CD4-positive, alpha-beta T cell treated with Interleukin-4 for 4 hours (primary cell): Measurements from ENCODE around the gene SZT2.
"Not testable (repeated sequence)": the region's sequence is repeated elsewhere in the genome, so short reads cannot be mapped to it uniquely, and the experiment has no call there.

Experiments used
- DNase-seq: peaks from one replicate; pipeline ENCODE4 v3.0.0-alpha.2; 2020

The SZT2 gene

DNA sequence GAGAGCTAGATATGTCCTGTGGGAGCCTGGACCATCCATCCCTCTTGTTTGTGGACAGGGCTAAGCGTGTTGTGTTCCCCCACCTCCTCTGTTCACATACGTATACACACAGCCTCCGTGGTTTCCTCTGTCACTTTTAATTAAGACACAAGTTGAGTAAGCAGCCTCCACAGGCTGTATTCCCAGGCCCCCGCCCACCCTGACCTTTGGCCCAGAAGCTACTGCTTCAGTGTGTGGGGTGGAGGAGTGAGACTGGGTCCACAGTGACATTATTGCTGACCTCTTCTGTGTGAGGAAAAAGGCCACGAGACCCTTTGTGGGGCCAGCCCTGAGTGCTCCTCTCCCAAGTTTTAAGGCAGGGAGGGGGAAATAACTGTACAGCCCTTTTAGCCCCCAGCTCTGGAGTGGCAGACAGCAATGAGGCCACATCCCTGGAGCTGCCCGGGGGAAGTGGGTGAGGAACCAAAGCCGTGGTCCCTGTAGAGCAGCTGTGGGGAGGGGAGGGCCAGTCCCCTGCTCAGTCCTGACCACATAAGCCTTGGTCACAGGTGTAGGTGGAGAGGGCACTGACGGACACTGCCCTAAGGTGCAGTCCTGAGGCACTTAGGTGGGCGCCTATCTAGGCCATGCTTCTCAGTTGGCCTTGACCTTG is 26.3 kb upstream of the SZT2 start:
- DNase-seq = no peak

DNA sequence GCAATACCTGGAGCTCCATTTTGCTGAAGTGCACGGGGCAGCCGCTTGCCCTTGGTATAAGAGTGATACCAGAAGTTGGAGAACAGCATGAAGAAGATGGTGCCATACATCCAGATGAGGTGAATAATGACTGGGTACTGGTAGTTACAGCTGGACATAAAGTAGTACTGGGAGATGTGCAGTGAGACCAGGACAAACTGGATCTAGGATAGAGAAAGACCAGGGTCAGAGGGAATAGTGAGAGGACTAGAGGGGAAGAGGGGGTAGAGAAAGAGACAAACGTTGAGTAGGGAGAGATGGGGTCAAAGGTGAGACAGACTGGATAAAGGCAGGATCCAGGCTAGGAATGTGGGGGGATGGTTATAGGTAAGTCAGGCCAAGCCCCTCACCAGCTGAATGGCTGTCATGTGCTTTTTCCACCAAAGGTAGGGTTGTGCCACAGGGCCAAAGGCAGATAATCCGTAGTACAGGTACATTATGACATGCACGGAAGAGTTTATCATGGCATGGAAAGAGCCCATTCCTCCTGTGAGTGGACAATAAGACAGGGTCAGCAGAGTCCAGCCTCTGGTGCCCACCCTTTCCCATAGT is 25.7 kb upstream of the SZT2 start:
- DNase-seq = no peak

DNA sequence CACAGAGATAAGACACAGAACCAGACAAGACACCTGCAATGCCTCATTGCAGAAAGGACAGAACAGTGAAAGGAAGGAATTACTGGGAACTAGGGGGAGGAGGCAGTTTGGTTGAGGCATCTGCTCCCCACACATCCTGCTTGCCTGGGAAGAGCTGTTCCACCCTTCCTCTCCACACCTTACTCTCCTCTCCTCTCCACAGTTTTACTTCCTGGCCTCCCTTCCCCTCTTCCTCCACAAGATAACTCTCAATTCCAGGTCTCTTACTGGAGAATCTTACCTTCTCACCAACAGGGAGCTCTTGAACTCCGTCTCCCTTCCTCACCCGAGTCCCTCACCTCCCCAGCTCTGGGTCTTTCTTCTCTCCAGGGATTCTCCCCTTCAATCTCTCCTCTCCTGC is 24.0 kb upstream of the SZT2 start:
- no peak for DNase-seq

DNA sequence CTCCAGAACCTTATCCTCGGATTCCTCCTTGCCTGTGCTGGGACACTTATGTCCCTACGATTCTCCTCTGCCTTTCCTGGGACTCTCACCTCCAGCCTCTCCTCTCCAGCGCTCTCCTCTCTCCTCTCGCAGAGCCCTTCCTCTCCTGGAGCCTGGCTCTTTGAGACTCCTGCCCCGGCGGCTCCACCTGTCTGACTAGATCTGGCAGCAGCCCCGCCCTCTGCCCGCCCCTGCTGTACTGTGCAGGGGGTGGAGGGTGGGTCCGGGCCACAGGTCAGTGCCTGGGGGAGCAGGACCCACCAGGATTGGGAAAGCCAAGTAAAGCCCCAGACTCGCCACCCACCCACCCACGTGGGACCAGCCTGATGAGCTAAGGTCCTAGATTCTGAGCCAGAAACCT is 23.5 kb upstream of the SZT2 start:
- DNase-seq = no peak

DNA sequence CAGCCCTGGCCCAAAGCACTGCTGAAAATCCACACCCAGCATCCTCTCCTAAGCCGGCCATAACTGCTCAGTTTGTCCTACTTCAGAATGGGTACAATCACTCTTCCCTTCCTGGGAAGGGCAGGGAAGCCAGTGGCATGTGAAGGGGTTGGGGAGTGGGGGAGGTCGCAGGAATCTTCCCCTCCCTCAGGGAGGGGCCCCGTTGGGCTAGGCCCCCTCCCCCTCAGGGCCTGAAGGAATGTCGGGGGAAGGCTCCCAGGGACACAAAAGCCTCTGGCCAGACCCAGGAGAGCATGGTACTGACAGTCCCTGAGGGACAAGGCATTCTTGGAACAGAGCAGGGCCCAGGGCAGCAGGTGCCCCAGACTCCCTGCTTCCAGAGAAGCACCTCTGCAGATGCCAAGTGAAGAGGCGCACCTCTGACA is 23.1 kb upstream of the SZT2 start:
- no peak for DNase-seq

DNA sequence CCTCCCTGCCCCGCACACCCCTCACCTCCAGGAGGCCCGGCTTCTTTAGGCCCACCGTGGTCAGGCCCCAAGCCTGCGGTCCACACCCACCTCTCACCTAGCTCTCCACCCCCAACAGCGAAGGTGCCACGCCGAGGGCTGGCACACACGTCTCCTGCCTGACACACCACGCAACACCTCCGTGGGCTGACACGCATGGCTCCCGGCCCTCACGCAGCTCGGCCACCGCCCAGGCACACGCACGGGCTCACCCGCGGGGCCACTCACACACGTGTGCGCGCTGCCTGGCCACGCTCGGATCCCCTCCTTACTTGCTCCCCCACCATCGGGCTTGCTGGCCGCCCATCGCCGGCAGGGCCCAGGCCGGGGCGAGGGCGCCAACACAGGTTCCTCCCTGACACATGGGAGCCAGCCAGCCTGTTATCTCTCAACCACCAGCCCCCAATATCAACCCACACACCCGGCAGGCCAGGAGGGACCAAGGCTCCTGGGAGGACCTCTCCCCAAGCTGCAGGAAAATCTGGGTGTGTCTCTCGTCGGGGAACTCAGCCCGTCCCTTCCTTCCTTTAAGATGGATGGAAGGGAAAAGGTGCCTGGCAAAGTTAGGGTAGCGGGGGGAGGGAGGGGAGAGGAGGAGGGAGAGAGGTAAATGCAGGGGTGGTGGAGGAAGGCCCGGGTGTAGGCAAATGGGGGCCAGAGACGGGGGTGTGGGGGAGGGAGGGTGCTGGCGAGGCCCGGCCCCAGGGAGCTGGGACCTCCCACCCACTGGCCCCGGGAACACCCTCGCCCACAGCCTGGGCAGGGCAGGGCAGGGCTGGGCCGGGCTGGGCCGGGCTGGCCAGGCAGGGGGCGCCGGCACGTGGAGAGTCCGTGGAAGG is 22.4 kb upstream of the SZT2 start:
- no peak for DNase-seq

DNA sequence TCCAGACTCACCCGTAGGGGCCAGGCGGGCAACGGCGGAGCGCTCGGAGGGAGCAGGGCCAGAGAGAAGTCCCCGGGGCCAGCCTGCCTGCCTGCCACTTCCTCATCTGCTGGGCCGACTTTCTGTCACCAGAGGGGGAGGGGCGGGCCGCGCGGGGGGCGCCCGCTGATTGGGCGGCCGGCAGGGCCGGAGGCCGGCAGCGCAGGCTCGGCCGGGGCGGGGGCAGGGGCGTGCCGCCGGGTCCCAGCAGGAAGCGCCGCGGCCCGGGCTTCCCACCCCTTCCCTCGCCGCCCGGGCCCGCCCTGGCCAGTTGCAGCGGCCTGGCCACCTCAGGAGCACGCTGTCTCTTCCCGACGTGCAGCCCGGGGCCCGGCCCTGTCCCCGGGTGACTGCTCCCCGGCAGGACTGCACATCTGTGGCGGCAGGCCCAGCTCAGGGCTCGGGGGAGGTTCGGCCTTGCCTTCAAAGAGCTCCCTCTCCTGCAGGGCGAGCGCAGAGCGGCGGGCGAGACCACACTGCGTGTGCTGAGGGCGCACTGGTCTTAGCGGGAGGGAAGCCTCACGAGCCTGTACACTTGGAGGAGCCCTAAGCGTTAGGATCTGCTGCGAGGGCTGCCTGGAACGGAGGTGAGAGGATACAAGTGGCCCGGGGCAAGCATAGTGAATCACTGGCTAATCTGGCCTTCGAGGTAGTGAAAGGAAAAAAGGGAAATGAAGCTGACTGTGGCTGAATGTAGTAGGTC is 21.6 kb upstream of the SZT2 start, which contains the start of gene ELOVL1:
Gene ELOVL1, minus strand, starts transcription at position 108 of the 742 bp plus-strand sequence. CDS start 2,402 bp downstream, outside the sequence.
- DNase-seq = peak; percentile 83

DNA sequence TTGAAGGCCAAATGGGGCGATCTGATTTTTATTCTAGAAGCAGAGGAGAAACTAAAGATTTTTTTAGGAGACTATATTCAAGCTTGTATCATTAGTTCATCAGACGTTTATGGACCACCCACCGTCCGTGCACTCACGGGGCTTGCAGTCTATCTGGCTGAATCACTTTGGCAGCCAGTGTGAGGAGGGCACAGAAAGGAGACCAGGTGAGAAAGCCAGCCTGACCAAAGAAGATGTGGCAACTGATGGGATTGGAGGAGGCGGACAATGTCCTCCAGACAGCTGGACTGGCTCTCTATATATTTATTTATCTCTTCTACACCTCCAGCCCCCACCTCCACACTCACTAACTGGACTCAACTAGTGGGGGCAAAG is 21.1 kb upstream of the SZT2 start:
- DNase-seq = no peak

DNA sequence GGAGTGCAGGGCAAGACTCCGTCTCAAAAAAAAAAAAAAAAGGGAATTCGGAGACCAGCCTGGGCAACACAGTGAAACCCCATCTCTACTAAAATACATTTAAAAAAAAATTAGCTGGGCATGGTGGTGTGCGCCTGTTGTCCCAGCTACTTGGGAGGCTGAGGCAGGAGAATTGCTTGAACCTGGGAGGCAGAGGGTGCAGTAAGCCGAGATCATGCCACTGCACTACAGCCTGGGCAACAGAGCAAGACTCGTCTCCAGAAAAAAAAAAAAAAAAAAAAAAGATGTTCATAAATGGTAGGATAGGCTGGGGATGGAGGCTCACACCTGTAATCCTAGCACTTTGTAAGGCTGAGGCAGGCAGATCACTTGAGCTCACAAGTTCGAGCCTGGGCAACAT is 19.9 kb upstream of the SZT2 start:
- not testable (repeated sequence) for DNase-seq

DNA sequence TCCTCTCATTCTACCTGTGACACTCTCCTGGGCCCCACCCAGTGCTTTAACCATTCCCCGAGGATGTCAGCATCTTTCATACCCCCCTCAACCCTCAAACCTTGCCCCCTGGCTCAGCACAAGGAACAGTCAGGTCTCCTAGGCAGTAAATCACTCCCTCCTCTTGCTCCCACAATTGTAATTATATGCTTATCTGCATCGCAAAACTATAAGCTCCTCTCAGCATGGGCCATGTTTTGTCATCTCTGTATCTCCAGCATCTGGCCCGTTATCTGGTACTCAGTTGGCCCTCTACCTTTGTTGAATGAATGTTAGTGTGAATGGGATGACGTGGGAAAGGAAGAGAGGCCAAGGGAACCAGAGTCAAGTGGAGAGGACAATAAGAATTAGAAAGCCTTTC is 19.1 kb upstream of the SZT2 start:
- no peak for DNase-seq

DNA sequence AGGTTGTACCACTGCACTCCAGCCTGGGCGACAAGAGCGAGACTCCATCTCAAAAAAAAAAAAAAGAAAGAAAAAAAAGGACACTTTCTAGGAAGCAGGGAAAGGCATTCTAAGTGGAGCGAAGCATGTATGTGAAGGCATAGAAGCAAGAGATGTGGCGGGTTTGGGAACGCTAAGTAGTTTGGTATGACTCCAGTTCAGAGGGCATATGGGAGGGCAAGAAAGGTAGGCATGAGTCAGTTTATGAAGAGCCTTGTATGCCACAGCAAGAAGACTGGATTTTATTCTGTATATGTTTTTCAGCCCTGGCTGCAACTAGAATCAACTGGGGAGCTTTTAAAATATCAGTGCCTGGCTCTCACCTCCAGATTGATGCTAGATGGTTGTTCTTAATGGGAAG is 17.5 kb upstream of the SZT2 start:
- no peak for DNase-seq

DNA sequence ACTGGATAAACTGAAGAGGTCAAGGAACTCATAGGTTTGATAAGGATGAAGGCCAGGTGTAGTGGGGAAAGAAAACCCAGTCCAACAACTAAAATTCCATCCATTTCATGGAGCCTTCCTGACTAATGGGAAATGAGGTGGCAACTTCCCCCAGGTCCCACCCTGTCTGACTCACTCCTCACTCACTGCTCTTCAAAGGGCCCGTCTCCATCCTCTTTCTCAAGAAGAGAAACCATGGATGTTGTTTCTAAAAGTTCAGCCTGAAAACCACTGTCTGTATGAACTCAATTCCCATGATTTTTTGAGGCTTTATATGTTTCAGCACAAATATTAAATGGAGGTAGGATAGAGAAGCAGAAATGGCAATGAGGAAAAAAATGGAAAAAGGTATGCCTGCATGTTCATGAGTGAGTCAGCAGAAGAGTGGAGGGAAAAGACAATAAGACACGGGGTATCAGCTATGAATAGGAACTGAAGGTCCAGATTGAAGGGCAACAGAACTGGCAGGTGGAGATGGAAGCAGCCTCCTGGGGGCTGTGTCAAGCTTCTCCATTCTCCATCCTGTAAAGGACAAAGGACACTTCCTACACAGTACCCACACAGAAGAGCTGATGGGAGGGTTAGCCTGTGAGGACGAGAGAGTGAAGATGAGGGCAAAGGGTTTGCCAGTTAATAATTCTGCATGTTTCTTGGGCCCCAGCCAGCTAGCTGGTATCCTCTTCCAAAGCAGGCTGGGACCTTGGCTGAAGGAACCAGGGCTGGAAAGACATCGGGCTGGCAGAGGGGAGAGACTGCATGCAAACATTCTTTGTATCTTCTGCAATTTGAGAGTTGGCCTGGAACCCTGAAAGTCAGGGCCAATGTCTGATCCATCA is 16.4 kb upstream of the SZT2 start:
- DNase-seq = no peak

DNA sequence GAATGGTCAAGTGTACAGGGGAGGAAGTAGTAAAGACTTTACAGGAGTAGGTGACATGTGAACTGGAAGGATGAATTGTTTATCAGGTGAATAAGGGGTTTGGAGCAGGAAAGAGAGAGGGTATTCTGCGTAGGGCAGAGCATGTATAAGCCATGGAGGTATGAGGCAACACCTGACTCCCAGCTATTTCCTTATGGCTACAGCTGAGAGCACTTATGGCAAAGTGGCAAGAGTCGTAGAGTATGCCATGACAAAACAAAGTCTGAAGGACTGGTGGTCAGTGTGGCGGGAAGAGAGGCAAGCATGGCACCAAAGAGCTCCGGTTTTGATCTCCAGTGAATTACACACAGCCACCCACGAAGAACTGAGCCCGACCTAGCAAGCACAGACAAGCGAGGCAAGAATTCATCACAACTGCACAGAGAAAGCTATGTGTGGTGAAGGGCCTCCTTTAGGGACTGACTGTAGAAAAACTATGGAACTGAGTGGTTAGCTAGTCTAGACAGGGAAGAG is 12.9 kb upstream of the SZT2 start:
- no peak for DNase-seq

DNA sequence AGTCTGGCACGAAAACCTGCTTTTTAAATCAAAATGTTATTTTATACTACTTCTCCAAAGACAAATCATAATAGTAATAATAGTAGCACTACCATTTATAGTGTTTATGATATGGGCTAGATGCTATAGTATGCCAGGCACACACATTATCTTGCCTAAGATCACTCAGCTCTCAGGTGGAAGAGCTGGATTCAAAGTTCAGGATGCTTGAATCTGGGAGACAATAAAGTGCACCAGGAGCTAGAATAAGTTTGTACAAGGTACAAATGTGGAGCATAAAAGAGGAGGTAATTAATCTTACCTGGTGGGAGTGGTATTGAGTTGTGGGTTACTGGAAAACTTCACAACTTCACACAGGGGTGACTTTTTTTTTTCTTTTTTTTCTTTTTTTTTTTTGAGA is 11.9 kb upstream of the SZT2 start:
- no peak for DNase-seq

DNA sequence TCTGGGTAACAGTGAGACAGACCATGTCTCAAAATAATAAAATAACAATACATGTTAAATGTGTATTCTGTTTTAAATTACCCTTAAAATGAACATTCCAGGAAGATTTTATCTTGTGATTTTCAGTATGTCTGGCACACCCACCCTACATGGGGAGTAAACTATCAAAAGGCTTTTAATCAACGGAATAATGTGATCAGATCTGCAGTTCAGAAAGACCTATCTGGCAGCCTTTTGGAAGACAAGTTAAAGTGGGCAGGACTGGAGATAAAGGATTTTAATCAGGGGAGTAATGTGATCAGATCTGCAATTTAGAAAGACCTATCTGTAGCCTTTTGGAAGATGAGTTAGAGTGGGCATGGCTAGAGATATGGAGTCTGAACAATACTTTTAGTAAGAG is 10.2 kb upstream of the SZT2 start:
- no peak for DNase-seq

DNA sequence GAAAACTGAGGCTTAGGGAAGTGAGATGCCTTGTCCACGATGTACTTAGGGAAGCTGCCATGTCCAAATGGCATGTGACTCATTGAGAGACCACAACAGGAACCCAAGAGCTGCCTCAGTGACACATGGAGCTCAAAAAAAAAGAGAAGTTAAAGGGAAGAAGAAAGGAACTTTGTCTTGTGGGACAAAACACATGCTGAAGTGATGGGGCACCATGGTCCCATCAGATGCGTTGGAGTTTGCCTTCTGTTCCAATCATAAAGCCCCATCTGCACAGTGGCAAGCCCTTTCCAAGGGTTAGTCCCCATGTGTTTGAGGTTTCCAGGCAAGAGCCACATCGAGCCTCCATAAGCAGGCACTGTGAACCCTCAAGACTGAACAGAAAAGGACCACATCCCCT is 8.1 kb upstream of the SZT2 start:
- DNase-seq = no peak

DNA sequence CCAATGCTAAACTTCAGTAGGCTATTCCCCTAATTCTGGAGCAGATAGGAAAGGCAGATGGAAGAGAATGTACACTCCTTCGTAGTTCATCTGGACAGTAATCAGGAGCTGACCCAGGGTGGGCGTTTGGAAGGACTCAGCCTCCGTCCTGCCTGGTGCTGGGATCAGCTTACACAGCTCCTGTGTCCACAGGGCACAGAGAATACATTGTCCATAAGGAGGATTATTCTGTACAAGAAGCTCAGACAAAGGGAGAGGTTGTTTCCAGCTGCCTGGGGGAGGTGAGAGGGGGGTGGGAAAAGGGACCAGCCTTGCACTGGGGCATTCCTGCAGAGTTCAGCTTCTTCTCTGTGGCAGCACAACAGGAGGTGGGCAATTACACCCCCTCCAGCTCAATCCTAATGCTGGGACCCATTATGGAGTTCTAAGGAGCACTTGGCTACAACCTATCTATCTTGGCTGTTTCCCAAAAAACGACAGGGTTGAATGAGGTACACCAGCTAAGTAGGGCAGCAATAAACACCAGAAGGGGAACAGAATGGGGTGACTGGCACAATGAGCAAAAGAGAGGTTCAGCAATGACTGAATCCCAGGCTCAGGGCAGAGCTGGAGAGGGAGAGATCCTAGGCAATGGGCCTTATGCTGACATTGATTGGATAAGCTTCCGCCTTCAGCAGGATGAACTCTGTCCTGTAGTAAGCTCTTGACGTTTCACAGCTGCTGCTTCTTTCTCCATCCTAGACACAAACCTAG is 7.5 kb upstream of the SZT2 start:
- no peak for DNase-seq

DNA sequence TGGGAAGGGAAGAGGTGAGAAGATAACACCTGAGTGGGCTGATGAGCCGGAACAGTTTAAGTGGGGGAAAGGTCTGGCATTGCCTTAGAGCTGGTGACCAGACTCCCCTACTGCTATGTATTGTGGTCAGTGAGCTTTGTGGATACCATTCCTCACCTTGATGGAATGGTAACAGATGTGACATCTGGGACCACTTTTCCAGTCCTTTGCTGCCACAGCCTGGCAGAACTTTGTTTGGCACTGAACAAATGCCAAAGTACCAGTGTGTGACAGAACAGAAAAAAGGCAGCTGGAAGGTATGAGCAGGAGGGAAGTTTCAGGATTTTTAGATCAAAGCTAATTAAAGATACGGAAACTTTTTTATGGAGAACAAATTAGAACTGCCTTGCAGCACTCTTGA is 6.2 kb upstream of the SZT2 start:
- DNase-seq = no peak

DNA sequence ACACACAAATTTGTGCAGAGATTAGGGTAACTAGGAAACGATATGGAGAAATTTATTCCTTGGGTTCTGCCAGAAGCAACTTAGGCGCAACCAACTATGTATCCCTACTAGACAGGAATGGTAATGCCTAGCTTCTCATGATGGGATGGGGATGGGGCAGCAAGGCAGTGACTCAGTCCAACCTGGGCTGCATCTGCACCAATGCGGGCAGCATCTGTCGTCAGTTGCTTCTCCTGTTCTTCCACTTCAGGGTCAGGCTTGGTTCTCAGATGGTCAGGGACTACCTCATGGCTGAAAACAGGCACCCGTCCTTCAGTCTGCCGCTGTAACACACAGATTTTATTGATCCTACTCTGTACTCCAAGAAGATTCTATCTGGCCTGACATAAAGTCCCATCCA is 3.0 kb upstream of the SZT2 start:
- DNase-seq = no peak

DNA sequence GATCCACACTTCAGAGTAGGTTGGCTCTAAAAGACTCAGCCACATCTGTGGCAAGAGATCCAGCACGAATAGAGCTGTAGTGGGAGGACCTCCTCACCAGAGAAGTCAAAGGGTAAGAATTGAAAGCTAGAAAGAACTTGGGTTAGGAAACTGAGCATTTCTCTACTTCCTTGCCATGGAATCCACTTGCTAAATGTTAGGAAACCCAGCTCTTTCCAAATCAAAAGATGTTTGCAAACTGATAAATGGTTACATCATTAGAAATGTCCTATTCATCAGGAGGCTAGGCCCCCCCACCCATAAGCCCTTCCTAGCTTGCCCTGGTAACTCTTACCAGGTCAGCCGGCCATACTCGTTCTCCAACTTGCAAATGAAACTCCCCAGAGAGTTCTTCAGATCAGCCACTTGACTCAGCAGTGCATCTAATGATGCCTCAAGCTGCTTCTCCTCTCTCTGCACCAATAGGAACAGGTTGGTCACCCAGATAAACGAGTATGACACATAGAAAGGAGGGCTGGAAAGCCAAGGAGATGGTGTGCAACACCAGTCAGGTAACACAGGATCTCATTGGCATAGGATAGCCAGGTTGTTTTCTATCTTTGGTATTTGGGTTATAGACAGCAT is 1.6 kb upstream of the SZT2 start:
- no peak for DNase-seq

DNA sequence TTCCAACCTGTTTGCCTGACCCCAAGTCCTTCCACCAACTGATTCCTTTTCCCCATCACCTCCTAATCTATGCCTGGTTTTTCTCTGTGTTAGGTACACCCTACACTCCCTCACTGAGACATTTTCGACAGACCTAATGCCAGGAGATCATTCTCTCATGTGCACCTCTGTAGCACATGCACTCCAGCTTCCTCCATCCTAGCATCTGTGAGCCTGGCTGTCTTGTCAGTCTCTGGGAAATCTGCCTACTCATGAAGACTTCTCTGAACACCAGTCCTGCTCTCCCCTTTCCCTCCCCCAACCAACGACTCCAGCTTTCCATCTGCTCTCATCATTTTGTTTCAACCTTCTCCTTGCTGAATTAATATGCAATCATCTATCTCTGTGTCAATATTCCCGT is 1.1 kb upstream of the SZT2 start:
- DNase-seq = no peak
